HEK293 (cell line): Measurements from ENCODE around the gene CD93.

Experiments
- CTCF ChIA-PET: fragments of 350-600 bp; formaldehyde crosslinking; extraction: SDS; loops from one replicate; lab custom pipeline; 2021; ENCODE audit warnings: antibody characterized with exemption; lab: Yijun Ruan, JAX
- POLR2A ChIA-PET: fragments of 300-600 bp; formaldehyde crosslinking; extraction: SDS; loops from one replicate; lab custom pipeline; 2020; ENCODE audit warnings: antibody characterized with exemption, inconsistent platforms; lab: Yijun Ruan, JAX
- H3K27ac ChIP-seq: fragments of 200-500 bp; sonication (Bioruptor generic); 2 replicates; pipeline ENCODE4 v1.5.1; 2014; ENCODE audit warnings: low read depth, low read length, control low read depth, inconsistent platforms; ENCODE audit errors: extremely low read depth
- H3K36me3 ChIP-seq, 2 experiments: fragments of 200-500 bp in 1 of 2; sonication (Bioruptor generic) in 1 of 2; 1 replicate in 1 of 2; 2 replicates in 1 of 2; pipeline ENCODE4 v1.5.1; 2014 to 2017; ENCODE audit warnings: inconsistent platforms in 2 of 2, low read length in 2 of 2; ENCODE audit not compliant: control insufficient read depth in 2 of 2, insufficient read depth in 1 of 2
- H3K4me1 ChIP-seq: fragments of 200-500 bp; sonication (Bioruptor generic); 2 replicates; pipeline ENCODE4 v1.5.1; 2014; ENCODE audit warnings: mild to moderate bottlenecking, low read length, inconsistent platforms; ENCODE audit not compliant: control insufficient read depth, insufficient read depth
- H3K4me3 ChIP-seq: 2 replicates; pipeline ENCODE4 v1.5.1; 2011; ENCODE audit warnings: low read depth, mild to moderate bottlenecking, control low read depth, low read length, moderate library complexity
- H3K9me3 ChIP-seq: fragments of 200-500 bp; sonication (Bioruptor generic); 2 replicates; pipeline ENCODE4 v1.5.1; 2014; ENCODE audit warnings: low read depth, low read length, inconsistent platforms; ENCODE audit not compliant: control insufficient read depth, insufficient read depth
- GLI4 ChIP-seq: fragments of 450-650 bp; formaldehyde crosslinking; IDR thresholded peaks from 2 replicates; pipeline ENCODE4 v1.5.1; 2016; ENCODE audit warnings: missing biosample characterization, missing genetic modification characterization
- GLIS2 ChIP-seq: fragments of 450-650 bp; formaldehyde crosslinking; IDR thresholded peaks from 2 replicates; pipeline ENCODE4 v1.5.1; 2016; ENCODE audit warnings: missing biosample characterization, missing genetic modification characterization
- KLF1 ChIP-seq: fragments of 450-650 bp; formaldehyde crosslinking; IDR thresholded peaks from 2 replicates; pipeline ENCODE4 v1.5.1; 2016; ENCODE audit warnings: missing biosample characterization, missing genetic modification characterization
- KLF16 ChIP-seq: fragments of 450-650 bp; formaldehyde crosslinking; IDR thresholded peaks from 2 replicates; pipeline ENCODE4 v1.5.1; 2017; ENCODE audit warnings: missing biosample characterization, missing genetic modification characterization
- ZBTB49 ChIP-seq: fragments of 450-650 bp; formaldehyde crosslinking; IDR thresholded peaks from 2 replicates; pipeline ENCODE4 v1.5.1; 2016; ENCODE audit warnings: missing biosample characterization, missing genetic modification characterization, low read depth
- ZNF155 ChIP-seq: fragments of 450-650 bp; formaldehyde crosslinking; IDR thresholded peaks from 2 replicates; pipeline ENCODE4 v1.5.1; 2016; ENCODE audit warnings: missing biosample characterization, missing genetic modification characterization
- ZNF169 ChIP-seq: fragments of 450-650 bp; formaldehyde crosslinking; IDR thresholded peaks from 2 replicates; pipeline ENCODE4 v1.5.1; 2016; ENCODE audit warnings: missing biosample characterization, missing genetic modification characterization
- ZNF184 ChIP-seq: fragments of 450-650 bp; IDR thresholded peaks from 2 replicates; pipeline ENCODE4 v1.5.1; 2018; ENCODE audit warnings: missing biosample characterization, mild to moderate bottlenecking, missing genetic modification characterization
- ZNF266 ChIP-seq: fragments of 450-650 bp; formaldehyde crosslinking; IDR thresholded peaks from 2 replicates; pipeline ENCODE4 v1.5.1; 2016; ENCODE audit warnings: missing biosample characterization, missing genetic modification characterization, low read depth
- ZNF302 ChIP-seq: fragments of 450-650 bp; formaldehyde crosslinking; IDR thresholded peaks from 2 replicates; pipeline ENCODE4 v1.5.1; 2016; ENCODE audit warnings: missing biosample characterization, missing genetic modification characterization, low read depth
- ZNF324 ChIP-seq: fragments of 450-650 bp; formaldehyde crosslinking; IDR thresholded peaks from 2 replicates; pipeline ENCODE4 v1.5.1; 2016; ENCODE audit warnings: missing biosample characterization, missing genetic modification characterization
- ZNF354C ChIP-seq: fragments of 450-650 bp; formaldehyde crosslinking; IDR thresholded peaks from 2 replicates; pipeline ENCODE4 v1.5.1; 2016; ENCODE audit warnings: missing biosample characterization, missing genetic modification characterization, low read depth, borderline replicate concordance
- ZNF48 ChIP-seq: fragments of 450-650 bp; formaldehyde crosslinking; IDR thresholded peaks from 2 replicates; pipeline ENCODE4 v1.5.1; 2016; ENCODE audit warnings: missing biosample characterization, missing genetic modification characterization
- ZNF518A ChIP-seq: fragments of 450-650 bp; formaldehyde crosslinking; conservative IDR thresholded peaks from 2 replicates; pipeline ENCODE4 v1.5.1; 2016; ENCODE audit warnings: low read depth, missing biosample characterization, missing genetic modification characterization
- ZNF544 ChIP-seq: fragments of 450-650 bp; formaldehyde crosslinking; IDR thresholded peaks from 2 replicates; pipeline ENCODE4 v1.5.0; 2017; ENCODE audit warnings: missing biosample characterization, missing genetic modification characterization
- ZNF596 ChIP-seq: fragments of 450-650 bp; IDR thresholded peaks from 2 replicates; pipeline ENCODE4 v1.5.0; 2018; ENCODE audit warnings: missing biosample characterization, mild to moderate bottlenecking, missing genetic modification characterization, moderate library complexity
- ZNF777 ChIP-seq: fragments of 450-650 bp; formaldehyde crosslinking; IDR thresholded peaks from 2 replicates; pipeline ENCODE4 v1.5.1; 2017; ENCODE audit warnings: missing biosample characterization, missing genetic modification characterization, borderline replicate concordance
- TF ChIP-seq, protein P1 (sequence below): fragments of 450-650 bp; formaldehyde crosslinking; IDR thresholded peaks from 2 replicates; pipeline ENCODE4 v1.5.1; 2017; ENCODE audit warnings: missing biosample characterization, missing genetic modification characterization

CD93 gene

GRCh38 chr20:23086931-23087411 is 847 bp upstream of the CD93 start (continued):
- TF ChIP-seq ZBTB49 (tag by site-specific recombination): no peak
- no peak for TF ChIP-seq ZNF266 (tag by site-specific recombination)
- TF ChIP-seq ZNF544 (tag by site-specific recombination): no peak
- no peak for TF ChIP-seq KLF16

DNA sequence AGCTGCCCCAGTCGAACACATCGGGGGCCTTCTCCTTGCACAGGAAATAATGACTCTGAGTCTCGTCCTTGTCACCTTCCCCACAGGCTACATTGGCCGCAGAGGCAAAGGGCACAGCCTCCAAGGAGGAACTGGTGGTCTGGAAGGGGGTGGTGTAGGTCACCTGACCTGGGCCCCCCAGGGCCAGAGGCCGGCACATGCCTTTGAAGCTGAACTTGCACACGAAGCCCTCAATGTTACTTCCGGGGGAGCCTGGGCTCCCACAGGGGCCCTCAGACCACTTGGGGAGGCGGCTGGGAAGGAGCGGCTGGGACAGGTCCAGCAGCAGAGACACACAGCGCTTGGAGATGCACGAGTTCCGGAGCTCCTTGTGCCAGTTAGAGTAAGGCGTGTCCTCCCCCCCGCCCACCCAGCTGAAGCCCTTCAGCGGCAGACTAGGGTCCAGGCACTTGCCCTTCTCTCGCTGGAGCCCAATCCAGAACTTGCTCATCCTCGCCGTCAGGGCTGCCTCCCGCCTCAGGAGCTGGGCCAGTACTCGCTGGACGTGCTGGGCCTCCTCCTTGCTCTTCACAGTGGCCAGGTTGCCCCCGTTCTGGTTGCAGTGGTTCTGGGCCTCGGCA is 578 bp downstream of the CD93 start:
- no peaks in the 10 kb centered on the region for H3K36me3 ChIP-seq
- no peaks in the 10 kb centered on the region for H3K9me3 ChIP-seq
- H3K4me1 ChIP-seq: no peaks in the 10 kb centered on the region
- H3K27ac ChIP-seq: no peak overlapping the region
- ChIA-PET POLR2A (no interaction called here), CTCF (interaction anchor here (0.6 kb wide), 1 partner anchor 55 kb away, joined by 4 read pairs; no protein-coding TSS in a partner anchor)
- TF ChIP-seq GLIS2 (tag by site-specific recombination) (0 out of 2 replicates have a peak, but pooled peaks have one; percentile 17), ZNF48 (no peak)
- TF ChIP-seq, protein P1, sequence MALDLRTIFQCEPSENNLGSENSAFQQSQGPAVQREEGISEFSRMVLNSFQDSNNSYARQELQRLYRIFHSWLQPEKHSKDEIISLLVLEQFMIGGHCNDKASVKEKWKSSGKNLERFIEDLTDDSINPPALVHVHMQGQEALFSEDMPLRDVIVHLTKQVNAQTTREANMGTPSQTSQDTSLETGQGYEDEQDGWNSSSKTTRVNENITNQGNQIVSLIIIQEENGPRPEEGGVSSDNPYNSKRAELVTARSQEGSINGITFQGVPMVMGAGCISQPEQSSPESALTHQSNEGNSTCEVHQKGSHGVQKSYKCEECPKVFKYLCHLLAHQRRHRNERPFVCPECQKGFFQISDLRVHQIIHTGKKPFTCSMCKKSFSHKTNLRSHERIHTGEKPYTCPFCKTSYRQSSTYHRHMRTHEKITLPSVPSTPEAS: no peak
- no peak overlapping the region for H3K4me3 ChIP-seq

- POLR2A ChIA-PET: no interaction called here
- no peaks in the 10 kb centered on the region for H3K9me3 ChIP-seq
- CTCF ChIA-PET: no interaction called here
- H3K4me1 ChIP-seq: no peaks in the 10 kb centered on the region
- no peak overlapping the region for H3K4me3 ChIP-seq
- H3K36me3 ChIP-seq: no peaks in the 10 kb centered on the region
- H3K27ac ChIP-seq: no peak overlapping the region
- TF ChIP-seq ZNF169 (tag by site-specific recombination) (no peak), GLI4 (tag by site-specific recombination) (no peak), ZNF302 (tag by site-specific recombination) (no peak), ZNF324 (tag by site-specific recombination) (no peak), ZNF518A (tag by site-specific recombination) (no peak), ZNF596 (tag by site-specific recombination) (no peak), KLF1 (no peak), ZNF155 (tag by site-specific recombination) (no peak), ZNF354C (tag by site-specific recombination) (no peak), ZNF544 (tag by site-specific recombination) (no peak), ZNF777 (tag by site-specific recombination) (no peak), ZNF184 (no peak)
Observed at GRCh38 chr20:23084845-23085365, 1.2 kb downstream of the CD93 start.
